CD4-positive, alpha-beta T cell treated with Interleukin-15 for 4 hours (primary cell): ENCODE data around the gene RIC1.
"Not testable (repeated sequence)": the region's sequence is repeated elsewhere in the genome, so short reads cannot be mapped to it uniquely, and the experiment has no call there.

ENCODE experiments used
- DNase-seq: peaks from one replicate; pipeline ENCODE4 v3.0.0-alpha.2; 2020; ENCODE audit warnings: low spot score

Gene RIC1

GRCh38 chr9:5628530-5629311 lies at the start of gene RIC1:
Gene RIC1 (plus strand): TSS chr9:5629107. CDS start chr9:5629310, 203 bp downstream.
- DNase-seq, result peak; percentile 89

DNA sequence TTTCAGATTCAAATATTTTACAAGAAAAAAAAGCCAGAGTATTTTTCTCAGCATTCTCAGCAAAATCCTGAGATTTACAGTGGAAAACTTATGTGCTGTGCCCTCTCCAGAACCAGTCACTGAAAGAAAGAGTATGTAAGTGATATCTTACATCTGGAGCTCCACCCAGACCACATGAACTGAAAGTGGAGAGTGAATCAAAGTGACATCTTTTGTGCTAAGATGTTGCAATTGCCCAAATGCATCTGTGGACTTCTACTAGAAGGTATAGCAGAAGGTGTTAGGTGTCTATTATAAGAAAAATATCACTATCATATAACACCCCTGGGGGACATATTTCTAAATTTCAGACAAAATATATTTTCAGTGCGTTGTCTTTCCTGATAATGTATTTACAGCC lies 49.0 kb upstream of the RIC1 start:
- DNase-seq, result no peak

DNA sequence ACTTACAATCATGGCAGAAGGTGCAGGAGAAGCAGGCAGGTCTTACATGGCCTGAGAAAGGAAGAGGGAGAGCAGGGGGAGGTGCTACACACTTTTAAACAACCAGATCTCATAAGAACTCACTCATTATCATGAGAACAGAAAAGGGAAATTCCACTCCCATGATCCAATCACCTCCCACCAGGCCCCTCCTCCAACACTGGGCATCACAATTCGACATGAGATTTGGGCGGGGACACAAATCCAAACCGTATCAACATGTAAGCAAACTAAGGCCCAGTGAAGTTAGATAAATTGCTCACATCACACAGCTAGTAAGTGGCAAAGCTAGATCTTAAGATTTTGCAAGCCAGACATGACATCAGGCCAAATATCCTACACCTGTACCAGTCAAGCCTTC lies 48.3 kb upstream of the RIC1 start:
- DNase-seq, result no peak

GRCh38 chr9:5581706-5582105 lies 47.2 kb upstream of the RIC1 start:
- not testable (repeated sequence) for DNase-seq

GRCh38 chr9:5582835-5583195 lies 46.1 kb upstream of the RIC1 start:
- DNase-seq, result peak; percentile 38

DNA sequence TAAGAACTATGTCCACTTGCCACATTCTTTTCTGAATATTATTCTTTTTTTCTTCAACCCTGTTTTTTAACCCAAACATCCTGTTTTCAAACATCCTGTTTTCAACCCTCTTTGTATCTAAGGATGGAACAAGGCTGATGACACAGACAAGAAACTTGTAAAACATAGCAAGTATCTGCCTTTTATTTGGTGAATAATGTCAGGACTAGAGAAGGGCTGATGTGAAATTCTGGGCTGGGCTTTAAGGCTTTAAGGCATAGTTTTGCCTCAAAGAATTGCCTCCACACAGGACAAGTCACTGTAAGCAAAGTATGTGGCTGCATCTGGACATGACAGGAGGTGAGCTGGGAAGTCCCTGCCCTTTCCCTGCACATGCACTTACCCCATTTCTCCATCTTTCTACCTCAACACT lies 42.5 kb upstream of the RIC1 start:
- peak; percentile 22 for DNase-seq

GRCh38 chr9:5587024-5587423 lies 41.9 kb upstream of the RIC1 start:
- DNase-seq, result peak; percentile 30

DNA sequence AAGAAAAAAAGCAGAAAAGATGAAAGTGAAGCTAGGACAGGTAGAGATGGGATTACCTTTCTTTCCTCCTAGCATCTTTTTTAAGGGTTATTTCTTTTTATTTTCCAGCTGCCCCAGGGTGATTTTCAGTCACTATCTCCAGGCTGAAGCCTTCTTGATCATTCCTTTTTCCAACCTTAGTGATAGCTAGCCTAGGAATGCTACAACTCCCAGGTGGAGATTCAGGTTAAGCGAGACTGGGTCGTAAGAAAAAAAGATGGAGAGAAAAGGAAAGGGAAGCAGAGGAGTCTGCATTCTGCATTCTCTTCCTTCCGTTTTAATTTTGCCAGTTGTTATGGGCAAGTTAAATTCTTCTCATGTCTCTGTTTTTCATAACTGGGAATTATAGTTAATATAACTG lies 36.7 kb upstream of the RIC1 start:
- no peak for DNase-seq

- DNase-seq, result no peak
Measured at GRCh38 chr9:5592904-5593303, 36.0 kb upstream of the RIC1 start.

DNA sequence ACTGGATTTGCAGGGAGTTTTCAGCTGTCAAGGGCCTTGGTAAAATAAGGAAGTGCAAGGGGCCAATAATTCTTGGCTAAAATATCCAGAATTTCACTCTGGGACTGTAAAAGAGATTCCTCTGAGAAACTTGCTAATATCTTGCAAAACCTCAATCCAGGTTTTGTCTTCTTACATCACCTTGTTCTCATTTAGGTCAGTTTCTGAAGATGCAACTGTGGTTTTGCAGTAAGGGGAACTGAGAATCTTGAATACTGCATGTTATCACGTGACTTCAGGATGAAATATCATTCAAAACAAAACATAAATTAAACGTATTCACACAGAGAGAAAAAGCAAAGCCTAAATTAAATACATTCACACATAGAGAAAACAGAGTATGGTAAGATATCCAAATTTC lies 35.0 kb upstream of the RIC1 start:
- DNase-seq, result no peak

- no peak for DNase-seq
Measured at GRCh38 chr9:5596173-5596572, 32.7 kb upstream of the RIC1 start.

- DNase-seq, result no peak
Measured at GRCh38 chr9:5608298-5609225, 20.3 kb upstream of the RIC1 start.

DNA sequence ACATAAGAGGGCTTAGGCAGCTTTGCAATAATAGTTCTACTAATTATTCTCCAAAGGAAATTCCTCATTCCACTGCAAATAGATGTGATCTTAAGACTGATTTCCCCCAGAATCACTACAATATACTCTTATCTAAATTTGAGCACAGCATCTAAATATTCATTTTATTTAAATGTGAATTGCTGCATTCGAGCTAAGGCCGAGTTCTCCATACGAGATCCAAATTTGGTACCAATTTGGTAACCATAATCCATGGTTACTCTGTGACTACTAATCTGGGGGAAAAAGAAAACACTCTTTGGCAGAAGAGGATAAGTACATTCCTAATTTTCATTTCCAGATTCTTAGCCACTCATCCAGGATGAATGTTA lies 19.7 kb upstream of the RIC1 start:
- no peak for DNase-seq

DNA sequence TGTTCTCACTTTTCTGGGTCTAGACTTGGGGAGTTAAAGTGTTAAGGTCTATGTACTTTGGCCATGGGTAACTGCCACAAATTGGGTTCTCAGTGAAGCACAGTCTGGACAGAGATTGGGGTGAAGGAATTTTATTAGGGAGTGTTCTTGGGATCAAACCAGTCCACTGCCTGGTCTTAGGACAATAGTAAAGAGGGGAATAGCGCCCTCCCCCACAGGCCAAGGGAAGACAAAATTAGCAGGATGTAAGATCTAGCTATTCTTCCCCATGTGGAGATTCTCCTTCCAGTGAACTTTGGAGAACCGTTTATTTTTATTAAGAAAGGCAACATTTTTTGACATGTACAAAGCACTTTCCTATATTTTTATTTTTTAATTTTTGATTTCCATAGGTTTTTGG lies 18.4 kb upstream of the RIC1 start:
- no peak for DNase-seq

GRCh38 chr9:5611321-5612184 lies 17.4 kb upstream of the RIC1 start:
- DNase-seq, result no peak

- no peak for DNase-seq
Measured at GRCh38 chr9:5612185-5612530, 16.7 kb upstream of the RIC1 start.

GRCh38 chr9:5614192-5614591 lies 14.7 kb upstream of the RIC1 start:
- no peak for DNase-seq

DNA sequence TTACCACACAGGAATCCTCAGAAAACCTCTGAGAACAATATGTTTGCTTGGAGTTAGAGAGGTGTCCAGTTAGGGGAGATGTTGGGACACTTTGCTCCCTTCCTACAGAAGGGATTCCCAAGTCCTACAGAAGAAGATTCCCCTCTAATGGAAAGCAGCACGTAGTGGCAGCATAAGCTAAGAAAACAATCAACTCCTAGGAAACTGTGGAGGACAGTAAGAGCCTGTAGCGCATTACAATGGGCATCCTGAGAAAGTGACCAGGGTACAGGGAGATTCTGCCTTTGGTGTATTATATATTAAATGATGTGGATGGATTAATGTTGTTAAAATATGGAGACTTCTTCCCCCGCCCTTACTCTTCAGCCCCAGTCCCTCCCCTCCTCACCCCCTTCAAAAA lies 13.9 kb upstream of the RIC1 start:
- no peak for DNase-seq

- DNase-seq, result no peak
Measured at GRCh38 chr9:5617749-5618148, 11.2 kb upstream of the RIC1 start.

- no peak for DNase-seq
Measured at GRCh38 chr9:5620494-5620893, 8.4 kb upstream of the RIC1 start.

DNA sequence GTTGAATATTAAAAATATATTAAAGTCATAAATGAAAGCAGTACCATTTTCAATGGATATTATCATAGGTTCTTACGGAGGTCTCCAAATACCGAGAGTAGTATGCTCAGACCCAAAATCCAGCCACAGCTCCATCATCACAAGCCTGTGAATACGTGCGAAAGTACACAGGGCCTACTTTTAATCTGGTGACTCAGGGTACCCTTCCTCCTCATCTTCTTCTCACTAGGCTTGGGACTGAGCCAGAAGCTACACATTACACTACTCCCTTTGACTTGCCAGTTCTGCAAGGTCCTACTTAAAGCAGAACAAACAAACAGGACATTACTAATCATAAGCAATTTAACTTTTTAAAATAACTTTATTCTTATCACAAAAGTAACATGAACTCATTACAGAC lies 7.6 kb upstream of the RIC1 start:
- no peak for DNase-seq

DNA sequence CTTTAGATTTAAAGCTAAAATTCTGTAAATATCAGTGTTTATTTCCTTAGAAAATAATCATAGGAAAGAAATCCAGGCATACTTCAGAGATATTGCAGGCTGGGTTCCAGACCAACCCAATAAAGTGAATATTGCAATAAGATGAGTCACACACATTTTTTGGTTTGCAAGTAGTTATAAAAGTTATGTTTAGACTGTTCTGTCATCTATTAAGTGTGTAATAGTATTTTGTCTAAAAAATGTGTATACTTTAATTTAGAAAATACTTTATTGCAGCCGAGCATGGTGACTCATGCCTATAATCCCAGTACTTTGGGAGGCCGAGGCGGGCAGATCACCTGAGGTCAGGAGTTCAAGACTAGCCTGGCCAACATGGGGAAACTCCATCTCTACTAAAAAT lies 6.9 kb upstream of the RIC1 start:
- DNase-seq, result no peak

GRCh38 chr9:5624655-5625054 lies 4.3 kb upstream of the RIC1 start:
- DNase-seq, result no peak
